D721Med (cell line): ENCODE data around the gene LDAH.

ENCODE experiments used
- DNase-seq: peaks from one replicate; pipeline ENCODE4 v3.0.0; 2011; ENCODE audit warnings: low spot score; ENCODE audit not compliant: insufficient read length
- FAIRE-seq: peaks from 2 replicates; lab custom pipeline; 2011; peaks lifted over from hg19 to GRCh38; lab: Jason Lieb, UNC
- TF ChIP-seq, protein P1 (sequence below): IDR thresholded peaks from 2 replicates; pipeline ENCODE4 v1.5.1; 2012; ENCODE audit warnings: mild to moderate bottlenecking, control low read depth; ENCODE audit not compliant: insufficient read depth; ENCODE audit errors: missing control alignments

Gene LDAH

DNA sequence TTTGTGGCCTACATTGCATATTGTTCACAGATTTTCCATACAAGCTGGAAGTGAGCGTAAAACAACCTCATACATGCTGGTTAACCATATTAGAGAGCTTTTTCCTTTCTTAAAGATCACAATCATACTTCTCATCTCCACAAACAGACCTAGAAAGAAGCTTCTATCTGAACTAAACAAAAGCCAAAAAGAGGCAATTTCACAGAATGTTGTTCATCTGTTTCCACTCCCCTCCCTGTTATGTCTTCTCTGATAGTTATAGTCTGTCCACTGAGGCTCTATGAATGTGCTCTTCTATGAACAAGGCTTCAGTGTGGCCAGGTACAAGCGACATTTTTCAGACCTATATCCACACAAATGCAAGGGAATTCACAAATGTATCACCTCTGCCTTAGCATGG lies 63.4 kb downstream of the LDAH start:
- DNase-seq (no peak), FAIRE-seq (no peak)
- TF ChIP-seq, protein P1, sequence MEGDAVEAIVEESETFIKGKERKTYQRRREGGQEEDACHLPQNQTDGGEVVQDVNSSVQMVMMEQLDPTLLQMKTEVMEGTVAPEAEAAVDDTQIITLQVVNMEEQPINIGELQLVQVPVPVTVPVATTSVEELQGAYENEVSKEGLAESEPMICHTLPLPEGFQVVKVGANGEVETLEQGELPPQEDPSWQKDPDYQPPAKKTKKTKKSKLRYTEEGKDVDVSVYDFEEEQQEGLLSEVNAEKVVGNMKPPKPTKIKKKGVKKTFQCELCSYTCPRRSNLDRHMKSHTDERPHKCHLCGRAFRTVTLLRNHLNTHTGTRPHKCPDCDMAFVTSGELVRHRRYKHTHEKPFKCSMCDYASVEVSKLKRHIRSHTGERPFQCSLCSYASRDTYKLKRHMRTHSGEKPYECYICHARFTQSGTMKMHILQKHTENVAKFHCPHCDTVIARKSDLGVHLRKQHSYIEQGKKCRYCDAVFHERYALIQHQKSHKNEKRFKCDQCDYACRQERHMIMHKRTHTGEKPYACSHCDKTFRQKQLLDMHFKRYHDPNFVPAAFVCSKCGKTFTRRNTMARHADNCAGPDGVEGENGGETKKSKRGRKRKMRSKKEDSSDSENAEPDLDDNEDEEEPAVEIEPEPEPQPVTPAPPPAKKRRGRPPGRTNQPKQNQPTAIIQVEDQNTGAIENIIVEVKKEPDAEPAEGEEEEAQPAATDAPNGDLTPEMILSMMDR, result no peak

DNA sequence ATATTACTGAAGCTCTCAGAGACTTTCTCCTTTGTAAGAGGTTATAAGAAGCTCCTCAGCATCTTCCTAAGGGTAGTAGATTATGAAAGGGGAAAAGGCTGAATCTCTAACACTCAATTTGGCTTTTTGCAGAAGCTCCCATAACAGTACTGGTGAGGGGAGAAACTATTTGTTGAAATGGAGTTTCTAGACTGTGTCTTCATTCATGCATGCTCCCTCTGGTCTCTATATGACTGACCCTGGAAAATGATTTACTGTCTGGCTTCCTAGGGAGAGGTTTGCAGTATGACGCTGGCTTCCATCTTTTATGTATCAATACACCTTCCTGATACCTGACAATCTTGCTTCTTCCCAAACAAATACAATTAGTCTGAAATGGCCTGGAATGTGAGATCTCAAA lies 63.9 kb downstream of the LDAH start:
- DNase-seq, result no peak
- TF ChIP-seq, protein P1, result no peak
- no peak for FAIRE-seq

DNA sequence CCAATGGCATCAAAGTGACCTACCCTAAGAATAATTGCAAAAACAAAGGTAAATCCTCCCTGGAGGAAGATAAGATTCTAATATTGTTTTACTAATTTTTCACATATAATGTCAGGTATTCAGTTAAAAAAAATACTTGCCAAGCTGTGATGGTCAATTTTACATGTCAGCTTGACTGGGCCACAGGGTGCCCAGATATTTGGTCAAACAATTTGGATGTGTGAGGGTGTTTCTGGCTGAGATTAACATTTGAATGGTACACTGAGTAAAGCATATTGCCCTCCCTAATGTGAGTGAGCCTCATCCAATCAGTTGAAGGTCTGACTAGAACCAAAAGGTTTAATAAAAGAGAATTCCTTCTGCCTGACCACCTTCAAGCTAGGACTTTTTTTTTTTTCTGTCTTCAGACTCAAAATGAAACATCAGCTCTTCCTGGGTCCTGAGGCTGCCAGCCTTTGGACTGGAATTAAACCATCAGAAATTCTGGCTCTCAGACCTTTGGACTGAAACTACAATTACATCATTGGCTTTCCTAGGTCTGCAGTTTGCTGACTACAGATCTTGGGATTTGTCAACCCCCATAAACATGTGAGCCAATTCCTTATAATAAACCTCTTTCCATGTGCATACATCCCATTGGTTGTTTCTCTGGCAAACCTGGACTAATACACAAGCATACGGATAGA lies 65.4 kb downstream of the LDAH start:
- FAIRE-seq, result no peak
- TF ChIP-seq, protein P1, result no peak
- no peak for DNase-seq

DNA sequence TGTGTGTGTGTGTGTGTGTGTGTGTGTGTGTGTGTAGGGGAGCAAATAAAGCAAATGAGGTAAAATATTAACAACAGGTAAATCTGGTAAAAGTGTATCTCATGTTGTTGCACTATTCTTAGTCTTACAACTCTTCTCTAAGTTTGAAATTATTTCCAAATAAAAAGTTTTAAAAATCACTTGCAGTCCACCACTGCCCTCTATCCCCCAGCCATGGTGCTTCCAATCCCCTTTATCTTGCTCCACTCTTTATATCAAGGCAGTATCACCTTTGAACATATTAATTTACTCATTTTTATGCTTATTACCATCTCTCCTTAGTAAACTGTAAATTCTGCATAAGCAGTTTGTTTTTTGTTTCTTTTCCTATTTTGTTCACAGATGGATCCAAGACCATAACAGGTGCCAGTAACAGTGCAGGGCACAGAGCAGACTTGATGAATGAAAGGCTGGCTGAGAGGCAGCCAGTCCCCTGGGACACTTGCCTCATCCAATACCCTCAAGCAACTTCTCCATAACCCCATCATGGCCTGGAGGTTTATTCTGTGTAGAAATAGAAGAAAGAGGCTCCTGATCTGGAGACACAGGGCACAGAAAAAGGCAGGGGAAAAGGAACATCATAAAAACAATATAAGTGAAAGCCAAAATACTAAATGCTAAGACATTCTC lies 67.6 kb downstream of the LDAH start:
- TF ChIP-seq, protein P1, result no peak
- DNase-seq (no peak), FAIRE-seq (no peak)

DNA sequence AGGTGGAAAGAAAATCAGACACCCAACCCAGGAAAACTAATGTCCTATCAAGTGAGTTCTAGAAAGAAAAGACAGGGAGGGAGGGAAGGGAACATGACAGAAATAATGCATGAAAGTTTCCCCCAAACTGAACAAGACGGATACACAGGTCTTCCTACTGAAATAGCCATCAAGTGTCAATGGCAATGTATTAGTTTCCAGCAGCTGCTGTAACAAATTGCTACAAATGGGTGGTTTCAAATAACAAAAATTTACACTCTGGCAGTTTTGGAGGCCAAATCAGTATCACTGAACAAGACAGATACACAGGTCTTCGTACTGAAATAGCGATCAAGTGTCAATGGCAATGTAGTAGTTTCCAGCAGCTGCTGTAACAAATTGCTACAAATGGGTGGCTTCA lies 70.6 kb downstream of the LDAH start:
- DNase-seq, result no peak
- TF ChIP-seq, protein P1, result no peak
- no peak for FAIRE-seq

DNA sequence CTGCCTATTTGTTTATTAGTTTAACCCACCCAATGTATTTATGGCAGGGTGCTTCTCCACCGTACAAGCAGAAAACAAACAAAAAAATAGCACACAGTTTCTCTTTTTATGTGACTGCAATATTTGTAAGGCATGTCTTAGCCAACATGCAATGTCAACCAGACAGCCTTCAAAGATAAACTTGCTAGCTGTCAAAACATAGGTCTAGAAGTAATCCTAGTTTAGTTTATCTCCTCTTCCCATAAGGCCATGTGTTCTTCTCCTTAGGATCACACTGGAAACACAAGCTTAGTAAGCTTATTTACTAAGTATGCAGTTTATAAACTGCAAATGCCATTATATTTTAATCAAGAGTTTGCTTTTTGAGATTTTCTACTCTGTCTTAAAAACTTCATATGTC lies 75.6 kb downstream of the LDAH start:
- FAIRE-seq (no peak), DNase-seq (no peak)
- TF ChIP-seq, protein P1, result no peak
